SKM-1 (cell line): ENCODE data around the gene MAU2.
"Not testable (repeated sequence)": the region's sequence is repeated elsewhere in the genome, so short reads cannot be mapped to it uniquely, and the experiment has no call there.

Experiments used
- DNase-seq: peaks from one replicate; lab custom pipeline; 2025; ENCODE audit not compliant: unreplicated experiment; lab: John Stamatoyannopoulos, UW

Gene MAU2

GRCh38 chr19:19380316-19380715 is 59.7 kb downstream of the MAU2 start:
- not testable (repeated sequence) for DNase-seq

GRCh38 chr19:19381007-19381926 is 60.6 kb downstream of the MAU2 start:
- no peak for DNase-seq

- DNase-seq: no peak
These were observed 61.5 kb downstream of the MAU2 start for GRCh38 chr19:19382118-19382517.

- no peak for DNase-seq
These were observed 63.9 kb downstream of the MAU2 start for GRCh38 chr19:19384486-19384885.

- peak; percentile 94 for DNase-seq
These were observed 64.7 kb downstream of the MAU2 start for GRCh38 chr19:19385131-19385895.

GRCh38 chr19:19385896-19386869 is 65.6 kb downstream of the MAU2 start:
- DNase-seq: no peak

GRCh38 chr19:19387108-19387507 is 66.5 kb downstream of the MAU2 start:
- no peak for DNase-seq

- no peak for DNase-seq
These were observed 68.2 kb downstream of the MAU2 start for GRCh38 chr19:19388568-19389555.

GRCh38 chr19:19389683-19390082 is 69.1 kb downstream of the MAU2 start:
- DNase-seq: not testable (repeated sequence)

- DNase-seq: not testable (repeated sequence)
These were observed 73.7 kb downstream of the MAU2 start for GRCh38 chr19:19394333-19394732.

GRCh38 chr19:19399733-19400433 is 79.3 kb downstream of the MAU2 start:
- no peak for DNase-seq

GRCh38 chr19:19402656-19403372 is 82.2 kb downstream of the MAU2 start:
- no peak for DNase-seq

GRCh38 chr19:19403373-19403901 is 82.8 kb downstream of the MAU2 start:
- no peak for DNase-seq

GRCh38 chr19:19404879-19405860 is 84.5 kb downstream of the MAU2 start, which contains the start of gene GATAD2A:
Gene GATAD2A (plus strand): TSS chr19:19405675. CDS start chr19:19465346, 59,671 bp downstream.
- peak; percentile 47 for DNase-seq

GRCh38 chr19:19405971-19406877 is 85.6 kb downstream of the MAU2 start:
- no peak for DNase-seq
